Endothelial cell of umbilical vein (primary cell): Measurements from ENCODE around the gene ZNF609. TPM values are rescaled to one million over a fixed set of nuclear protein-coding genes. Genes with fewer than 3 reads are reported as not detected.

Source experiments
- BruUV-seq: library from RNA; stranded (reverse); fragments of 400-500 nt; replicated peaks from 2 replicates; lab custom pipeline; 2021; lab: Mats Ljungman, UMichigan
- CTCF ChIA-PET: fragments of 300-600, 350-600 bp; sonication (Branson Sonifier 250); formaldehyde crosslinking; loops from one replicate; lab custom pipeline; 2021; ENCODE audit warnings: antibody characterized with exemption, inconsistent platforms; lab: Charles Lee
- POLR2A ChIA-PET: fragments of 300-600, 350-600 bp; sonication (Branson Sonifier 250); formaldehyde crosslinking; loops from one replicate; lab custom pipeline; 2021; ENCODE audit warnings: antibody characterized with exemption, inconsistent platforms; lab: Charles Lee
- DNase-seq: peaks from one replicate; pipeline ENCODE4 v3.0.0-alpha.2; 2011; ENCODE audit warnings: low read depth, low spot score
- FAIRE-seq: peaks from 2 replicates; lab custom pipeline; 2011; peaks lifted over from hg19 to GRCh38; lab: Jason Lieb, UNC
- H2AFZ ChIP-seq: 2 replicates; pipeline ENCODE4 v1.6.0; 2012; ENCODE audit warnings: low read depth, low read length, control low read depth, inconsistent platforms
- H3K27ac ChIP-seq: 2 replicates; pipeline ENCODE4 v1.5.1; 2011; ENCODE audit warnings: low read depth, mild to moderate bottlenecking, control low read depth, low read length, moderate library complexity; ENCODE audit not compliant: insufficient read depth
- H3K27me3 ChIP-seq, 2 experiments: 2 replicates each; pipeline versions ENCODE4 v1.6.0 to v1.6.1; 2011; ENCODE audit warnings: low read length in 2 of 2, mixed read lengths in 1 of 2; ENCODE audit not compliant: control insufficient read depth in 2 of 2, insufficient read depth in 2 of 2
- H3K36me3 ChIP-seq, 2 experiments: 2 replicates in 1 of 2; 3 replicates in 1 of 2; pipeline ENCODE4 v1.5.1; 2011; ENCODE audit warnings: low read length in 2 of 2, mild to moderate bottlenecking in 1 of 2, moderate library complexity in 1 of 2; ENCODE audit not compliant: control insufficient read depth in 2 of 2, insufficient read depth in 2 of 2; ENCODE audit errors: extremely low read depth in 1 of 2
- H3K4me1 ChIP-seq: 3 replicates; pipeline ENCODE4 v1.5.1; 2011; ENCODE audit warnings: mild to moderate bottlenecking, low read length; ENCODE audit not compliant: control insufficient read depth, insufficient read depth; ENCODE audit errors: extremely low read depth
- H3K4me2 ChIP-seq: 2 replicates; pipeline ENCODE4 v1.6.1; 2011; ENCODE audit warnings: low read length, control low read depth, mixed read lengths; ENCODE audit not compliant: insufficient read depth
- H3K4me3 ChIP-seq, 3 experiments: fragments of 200-600 bp in 1 of 3; sonication (generic), shearing (Covaris generic) in 1 of 3; replicated peaks in 1 of 3; 2 replicates each; pipeline ENCODE4 v1.5.1; 2011 to 2016; ENCODE audit warnings: control low read depth in 3 of 3, low read length in 3 of 3, mild to moderate bottlenecking in 2 of 3, inconsistent platforms in 1 of 3, low read depth in 1 of 3, moderate library complexity in 1 of 3; ENCODE audit not compliant: insufficient read depth in 1 of 3
- H3K79me2 ChIP-seq: 2 replicates; pipeline ENCODE4 v1.6.0; 2012; ENCODE audit warnings: low read length, inconsistent platforms; ENCODE audit not compliant: control insufficient read depth, insufficient read depth
- H3K9ac ChIP-seq: replicated peaks from 2 replicates; pipeline ENCODE3; 2011; ENCODE audit warnings: low read length, control low read depth; ENCODE audit not compliant: insufficient read depth; ENCODE audit errors: extremely low read depth
- H3K9me1 ChIP-seq: replicated peaks from 3 replicates; pipeline ENCODE4 v1.6.0; 2011; ENCODE audit warnings: mild to moderate bottlenecking, low read length; ENCODE audit not compliant: control insufficient read depth, insufficient read depth; ENCODE audit errors: extremely low read depth
- H3K9me3 ChIP-seq: replicated peaks from 2 replicates; pipeline ENCODE4 v1.5.1; 2012; ENCODE audit warnings: low read length, inconsistent platforms; ENCODE audit not compliant: control insufficient read depth, insufficient read depth
- H4K20me1 ChIP-seq: replicated peaks from 2 replicates; pipeline ENCODE3; 2011; ENCODE audit warnings: mild to moderate bottlenecking, low read length; ENCODE audit not compliant: control insufficient read depth, insufficient read depth; ENCODE audit errors: extremely low read depth
- CTCF ChIP-seq, 2 donors: IDR thresholded peaks; 1 replicate in 1 of 2; 2 replicates in 1 of 2; pipeline ENCODE4 v1.5.1; 2011; ENCODE audit warnings: low read length in 2 of 2, mild to moderate bottlenecking in 2 of 2, moderate library complexity in 2 of 2, control low read depth in 1 of 2, inconsistent platforms in 1 of 2, low read depth in 1 of 2; ENCODE audit not compliant: insufficient read depth in 1 of 2; ENCODE audit errors: extremely low read depth in 1 of 2
- EZH2 ChIP-seq: IDR thresholded peaks from 2 replicates; pipeline ENCODE4 v1.6.1; 2012; ENCODE audit warnings: borderline replicate concordance, low read depth, mild to moderate bottlenecking, moderate library complexity, low read length, inconsistent platforms; ENCODE audit not compliant: severe bottlenecking
- FOS ChIP-seq: IDR thresholded peaks from 2 replicates; pipeline ENCODE4 v1.6.1; 2011; ENCODE audit warnings: mild to moderate bottlenecking, low read length, moderate library complexity, borderline replicate concordance; ENCODE audit not compliant: insufficient read depth
- GATA2 ChIP-seq: IDR thresholded peaks from 2 replicates; pipeline ENCODE4 v1.7.0; 2011; ENCODE audit warnings: low read depth, mild to moderate bottlenecking, moderate library complexity, mixed read lengths, low read length; ENCODE audit not compliant: insufficient read length, insufficient read depth
- JUN ChIP-seq: IDR thresholded peaks from 2 replicates; pipeline ENCODE4 v1.6.1; 2011; ENCODE audit warnings: borderline replicate concordance, low read depth; ENCODE audit not compliant: insufficient read length, insufficient read depth
- MAX ChIP-seq: IDR thresholded peaks from 2 replicates; pipeline ENCODE4 v1.6.1; 2011; ENCODE audit not compliant: insufficient read depth, insufficient read length
- MYC ChIP-seq: IDR thresholded peaks from one replicate; pipeline ENCODE4 v1.6.1; 2011; ENCODE audit warnings: mild to moderate bottlenecking, low read depth, low read length
- POLR2A ChIP-seq: IDR thresholded peaks from 2 replicates; pipeline ENCODE4 v1.6.1; 2012; ENCODE audit warnings: low read depth, mild to moderate bottlenecking, control low read depth, low read length
- POLR2AphosphoS5 ChIP-seq: IDR thresholded peaks from 2 replicates; pipeline ENCODE4 v1.6.1; 2012; ENCODE audit warnings: low read depth, mild to moderate bottlenecking, control low read depth, low read length, moderate library complexity; ENCODE audit not compliant: insufficient read depth
- dilution Hi-C: fragments of 300-500 bp; cut with MboI; formaldehyde crosslinking; loops from one replicate; pipeline ENCODE4 v1.15.0; 2019; ENCODE audit warnings: low sequenced_read_pairs; ENCODE audit not compliant: extremely low pct_ligation_motif_present
- intact Hi-C: fragments of 100-400 bp; cut with micrococcal nuclease; formaldehyde crosslinking; loops from one replicate; pipeline ENCODE4 v1.10.0; 2022
- polyA plus RNA-seq, 4 experiments: library from polyadenylated mRNA; depleted of rRNA in 3 of 4; stranded (reverse) in 3 of 4; unstranded in 1 of 4; fragments of >200 nt; gene quantifications; 2 replicates each; pipeline versions ENCODE4 v1.2.1 to v1.2.3, GENCODE V29; 2011 to 2012; ENCODE audit warnings: missing spikeins in 1 of 4
- total RNA-seq: library from RNA; stranded (reverse); gene quantifications from 2 replicates; pipeline ENCODE4 v1.2.3, GENCODE V29; 2021

The ZNF609 gene
- total and polyA plus RNA-seq, 2 donors (not counting 3 experiments of a cell fraction or from before 2014, with no cell fraction given): 18.2 to 49.6 TPM

- Histone ChIP-seq H3K4me3 (no peak overlapping the region), H3K27ac (no peak overlapping the region), H3K36me3 (no peaks in the 10 kb centered on the region), H2AFZ (no peak overlapping the region), H3K9me3 (no peaks in the 10 kb centered on the region), H3K79me2 (no peaks in the 10 kb centered on the region), H3K4me1 (no peaks in the 10 kb centered on the region), H3K27me3 (no peaks in the 10 kb centered on the region), H4K20me1 (no peaks in the 10 kb centered on the region), H3K9me1 (no peaks in the 10 kb centered on the region), H3K4me2 (no peak overlapping the region), H3K9ac (no peak overlapping the region)
- POLR2A ChIA-PET: interaction anchor here (0.7 kb wide), 1 partner anchor 412 kb away, joined by 6 read pairs; no protein-coding TSS in a partner anchor
- DNase-seq: no peak
- no TSS peak for BruUV-seq
- dilution Hi-C loops (no loop called here), intact Hi-C loops (no loop called here)
- CTCF ChIA-PET: interaction anchor here (1.6 to 5.8 kb wide), 2 partner anchors 10 to 17 kb away, joined by 5 to 31 read pairs; no protein-coding TSS in a partner anchor
- TF ChIP-seq GATA2 (no peak), FOS (no peak), CTCF (IDR thresholded peaks at IDR 0.05; ENCODE audit: extremely low read depth in 1 of 2, insufficient read depth in 1 of 2, low read depth in 1 of 2, low read length in 2 of 2) (no peak), POLR2AphosphoS5 (no peak), EZH2 (no peak), MYC (no peak), MAX (no peak), JUN (no peak), POLR2A (no peak)
- no peak for FAIRE-seq
Observed at GRCh38 chr15:64710676-64711428, 250.5 kb downstream of the ZNF609 start.
